OCI-LY3 (cell line): Measurements from ENCODE around the gene COTL1.
"Not testable (repeated sequence)": the region's sequence is repeated elsewhere in the genome, so short reads cannot be mapped to it uniquely, and the experiment has no call there.

Experiments
- CTCF ChIP-seq: fragments of 200-600, 300-600 bp; sonication (generic); IDR thresholded peaks from 2 replicates; pipeline ENCODE4 v1.5.1; 2014; ENCODE audit warnings: antibody characterized with exemption, low read length, low read depth
- EZH2phosphoT487 ChIP-seq: fragments of 200-600 bp; shearing (Covaris generic); IDR thresholded peaks from 2 replicates; pipeline ENCODE4 v1.6.1; 2018; ENCODE audit warnings: antibody characterized with exemption, mixed run types, low read depth

GRCh38 chr16:84518220-84518619, 99.7 kb downstream of the COTL1 start:
- not testable (repeated sequence) for TF ChIP-seq CTCF, EZH2phosphoT487
